HG02884 (cell line): ENCODE results near the gene TMEM95.
A peak's percentile ranks its signal among the peaks of the same experiment; 100 is the strongest.

Experiments used
- ATAC-seq: cut with Tn5 transposase; IDR thresholded peaks from one replicate; pipeline ENCODE4 v1.9.1; 2021; ENCODE audit warnings: mild to moderate bottlenecking, moderate library complexity; ENCODE audit not compliant: unreplicated experiment

The TMEM95 gene

GRCh38 chr17:7403727-7403976, 48.7 kb downstream of the TMEM95 start:
- ATAC-seq: no peak

- ATAC-seq: peak; percentile 91
Measured at GRCh38 chr17:7403977-7404736, 49.2 kb downstream of the TMEM95 start, which contains the start of gene TMEM256. Gene TMEM256 (minus strand): TSS chr17:7404097. CDS start chr17:7404084, 13 bp downstream.

GRCh38 chr17:7404737-7405349, 49.9 kb downstream of the TMEM95 start:
- ATAC-seq: no peak

- no peak for ATAC-seq
Measured at GRCh38 chr17:7405350-7406234, 50.6 kb downstream of the TMEM95 start.

GRCh38 chr17:7406235-7406825, 51.4 kb downstream of the TMEM95 start:
- ATAC-seq: no peak
